Measurements from ENCODE around the gene SYTL4. TPM values are rescaled to one million over a fixed set of nuclear protein-coding genes. Genes with fewer than 3 reads are reported as not detected.

The SYTL4 gene
- total RNA-seq, 4 donors from 2014 or later = 1.7 to 6.4 (median 4.0) TPM

DNA sequence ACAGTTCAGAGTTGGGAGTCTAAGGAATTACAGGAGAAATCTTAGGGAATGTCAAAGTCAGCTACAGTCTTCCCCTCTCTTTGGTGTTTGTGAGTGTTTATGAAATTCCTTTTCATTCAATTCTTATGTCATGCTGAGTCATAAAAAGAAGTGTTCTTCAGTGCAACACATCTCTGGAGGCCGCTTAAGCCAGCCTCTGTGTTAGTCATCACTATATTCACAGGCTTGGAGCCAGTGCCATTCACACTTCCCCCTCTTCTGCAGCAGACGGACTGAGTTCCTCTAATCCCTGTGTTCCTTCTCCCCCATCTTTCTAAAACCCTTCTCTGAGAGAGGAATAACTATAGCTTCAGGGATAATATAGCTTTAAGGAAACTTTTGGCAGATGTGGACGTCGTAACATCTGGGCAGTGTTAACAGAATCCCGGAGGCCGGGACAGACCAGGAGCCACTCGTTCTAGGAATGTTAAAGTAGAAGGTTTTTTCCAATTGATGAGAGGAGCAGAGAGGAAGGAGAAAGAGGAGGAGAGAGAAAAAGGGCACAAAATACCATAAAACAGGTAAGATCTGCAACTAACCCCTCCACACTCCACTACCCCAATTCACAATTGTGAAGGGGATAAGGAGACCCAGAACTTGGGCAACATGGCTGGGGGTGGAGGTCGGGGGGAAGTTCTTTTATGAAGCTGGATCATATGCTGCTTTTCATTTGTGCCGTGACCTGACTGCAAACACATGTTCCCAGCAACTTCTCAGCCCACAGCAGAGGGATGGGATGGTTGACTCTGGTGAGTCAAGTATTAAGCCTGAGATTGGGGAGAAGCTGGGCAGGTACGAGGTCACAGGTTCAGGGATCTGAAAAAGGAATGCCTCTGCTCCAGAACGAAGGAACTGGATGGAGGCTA, 87.7 kb downstream of the SYTL4 start, which contains the start of gene SRPX2:
Gene SRPX2 (plus strand): TSS at position 244 of the 905 bp plus-strand sequence. CDS start 2,124 bp downstream, outside the sequence.
- no peak within 1 kb of the TSS for H3K4me3 ChIP-seq (ENCODE audit: low read depth, poor library complexity, severe bottlenecking)
- peak in 1 of 2 donors; percentile 45 for DNase-seq (ENCODE audit: low spot score in 2 of 2)
- TF ChIP-seq POLR2A (IDR thresholded peaks at IDR 0.05) = no peak
- no peak for TF ChIP-seq CTCF (IDR thresholded peaks at IDR 0.05)
- 27 to 36% methylated on average over 11 of the region's 11 CpGs for WGBS, 2 donors
- intact Hi-C loops (cut with DNase I; ENCODE audit: low total_unique reads) = no loop called here

- H3K4me3 ChIP-seq (ENCODE audit: low read depth, poor library complexity, severe bottlenecking) = no peak overlapping the region
- TF ChIP-seq CTCF (IDR thresholded peaks at IDR 0.05) = no peak
- TF ChIP-seq POLR2A (IDR thresholded peaks at IDR 0.05) = no peak
- 80 to 90% methylated on average over 11 of the region's 11 CpGs for WGBS, 2 donors
- no peak for DNase-seq (ENCODE audit: low spot score in 2 of 2)
- intact Hi-C loops (cut with DNase I; ENCODE audit: low total_unique reads) = no loop called here
These were observed 88.7 kb downstream of the SYTL4 start for GRCh38 chrX:100643212-100643611.

DNA sequence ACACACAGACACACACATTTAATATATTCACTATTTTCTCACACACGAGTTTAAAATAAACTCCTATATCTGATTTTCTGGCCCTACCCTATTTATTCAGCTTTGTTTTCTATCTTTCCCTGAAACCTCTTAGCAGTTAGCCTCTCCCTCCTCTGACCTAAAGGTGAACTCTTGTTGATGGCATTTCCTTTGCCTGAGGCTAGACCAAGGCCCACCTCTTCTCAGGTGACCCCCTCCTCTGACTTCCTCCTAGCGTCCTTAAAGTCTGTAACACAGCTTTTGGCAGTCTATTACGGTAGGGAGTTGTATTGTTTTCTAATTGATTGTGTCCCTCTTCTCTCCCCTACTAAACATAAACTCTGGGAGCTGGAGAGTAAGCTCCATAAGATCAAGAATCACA, 89.6 kb downstream of the SYTL4 start:
- TF ChIP-seq CTCF (IDR thresholded peaks at IDR 0.05) (no peak), POLR2A (IDR thresholded peaks at IDR 0.05) (no peak)
- WGBS, 2 donors = 52 to 57% methylated on average over 3 of the region's 3 CpGs
- H3K4me3 ChIP-seq (ENCODE audit: low read depth, poor library complexity, severe bottlenecking) = no peak overlapping the region
- no peak for DNase-seq (ENCODE audit: low spot score in 2 of 2)
- intact Hi-C loops (cut with DNase I; ENCODE audit: low total_unique reads) = no loop called here

DNA sequence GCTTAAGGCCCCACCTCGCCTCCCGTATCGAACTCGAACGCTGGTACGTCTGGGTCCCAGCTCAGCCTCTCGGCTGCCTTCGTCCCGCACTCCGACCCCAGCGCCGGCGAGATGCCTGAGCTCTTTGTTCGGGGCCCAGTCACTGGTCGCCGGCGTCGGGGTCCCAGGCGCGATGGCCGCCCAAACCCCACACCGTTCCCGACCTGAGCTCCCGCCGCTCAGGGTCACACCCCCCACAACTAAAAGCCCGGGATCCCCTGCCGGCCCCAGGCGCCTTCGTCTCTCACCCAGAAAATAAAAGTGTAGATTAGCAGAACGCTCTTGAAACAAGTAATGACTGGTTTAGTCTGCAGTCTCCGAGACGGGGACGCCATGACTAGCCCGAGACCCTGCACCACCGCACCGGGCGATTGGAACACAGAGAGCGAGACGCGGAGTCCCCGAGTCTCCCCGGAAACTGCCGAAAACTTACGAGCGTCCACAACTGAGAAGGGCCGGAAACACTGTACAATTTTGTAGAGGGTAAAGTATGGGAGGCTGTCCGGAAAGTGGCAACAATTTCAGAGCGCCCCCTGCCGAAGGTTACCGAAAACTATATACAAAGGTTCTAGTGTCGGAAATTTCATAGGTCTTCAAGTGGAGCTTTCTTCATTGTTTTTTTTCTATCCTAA, 95.5 kb downstream of the SYTL4 start, which contains the start of gene TSPAN6:
Gene TSPAN6 (minus strand): TSS at position 486 of the 671 bp plus-strand sequence. CDS start 112 bp downstream, at position 374.
- 13 to 29% methylated on average over 31 to 35 of the region's 51 CpGs for WGBS, 2 donors
- TF ChIP-seq POLR2A (IDR thresholded peaks at IDR 0.05) (no peak), CTCF (IDR thresholded peaks at IDR 0.05) (no peak)
- DNase-seq (ENCODE audit: low spot score in 2 of 2) = peak; percentile 69 to 93
- intact Hi-C loops (cut with DNase I; ENCODE audit: low total_unique reads) = no loop called here
- peak within 1 kb of the TSS; percentile 25 for H3K4me3 ChIP-seq (ENCODE audit: low read depth, poor library complexity, severe bottlenecking)

GRCh38 chrX:100635989-100636320, 96.0 kb downstream of the SYTL4 start:
- no peak for TF ChIP-seq CTCF (IDR thresholded peaks at IDR 0.05)
- no peak for TF ChIP-seq POLR2A (IDR thresholded peaks at IDR 0.05)
- H3K4me3 ChIP-seq (ENCODE audit: low read depth, poor library complexity, severe bottlenecking) = no peak overlapping the region
- intact Hi-C loops (cut with DNase I; ENCODE audit: low total_unique reads) = no loop called here
- WGBS, 2 donors = 12 to 40% methylated on average over 5 of the region's 8 CpGs
- DNase-seq (ENCODE audit: low spot score in 2 of 2) = no peak

All from lower leg skin (tissue), 4 donors.